ENCODE data around the gene EIF4E3.

DNA sequence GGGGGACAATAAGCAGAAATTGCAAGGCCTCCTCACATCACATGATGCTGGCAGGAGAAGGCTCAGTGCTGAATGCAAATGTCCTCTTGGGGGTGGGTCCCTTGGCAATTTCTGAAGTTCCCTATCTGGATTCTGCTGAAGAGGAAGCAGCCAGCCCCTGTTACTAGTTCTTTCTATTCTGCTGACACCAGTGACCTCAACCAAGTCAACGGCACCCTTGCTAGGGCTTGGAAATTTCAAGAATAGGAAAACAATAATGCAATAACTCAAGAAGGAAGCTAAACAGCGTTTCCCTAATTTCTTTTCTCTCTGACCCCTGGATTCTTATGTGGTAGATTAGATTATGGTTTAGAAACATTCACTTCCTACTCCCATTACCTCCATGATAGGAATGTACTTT lies 95.5 kb downstream of the EIF4E3 start:
- TF ChIP-seq, protein P1, sequence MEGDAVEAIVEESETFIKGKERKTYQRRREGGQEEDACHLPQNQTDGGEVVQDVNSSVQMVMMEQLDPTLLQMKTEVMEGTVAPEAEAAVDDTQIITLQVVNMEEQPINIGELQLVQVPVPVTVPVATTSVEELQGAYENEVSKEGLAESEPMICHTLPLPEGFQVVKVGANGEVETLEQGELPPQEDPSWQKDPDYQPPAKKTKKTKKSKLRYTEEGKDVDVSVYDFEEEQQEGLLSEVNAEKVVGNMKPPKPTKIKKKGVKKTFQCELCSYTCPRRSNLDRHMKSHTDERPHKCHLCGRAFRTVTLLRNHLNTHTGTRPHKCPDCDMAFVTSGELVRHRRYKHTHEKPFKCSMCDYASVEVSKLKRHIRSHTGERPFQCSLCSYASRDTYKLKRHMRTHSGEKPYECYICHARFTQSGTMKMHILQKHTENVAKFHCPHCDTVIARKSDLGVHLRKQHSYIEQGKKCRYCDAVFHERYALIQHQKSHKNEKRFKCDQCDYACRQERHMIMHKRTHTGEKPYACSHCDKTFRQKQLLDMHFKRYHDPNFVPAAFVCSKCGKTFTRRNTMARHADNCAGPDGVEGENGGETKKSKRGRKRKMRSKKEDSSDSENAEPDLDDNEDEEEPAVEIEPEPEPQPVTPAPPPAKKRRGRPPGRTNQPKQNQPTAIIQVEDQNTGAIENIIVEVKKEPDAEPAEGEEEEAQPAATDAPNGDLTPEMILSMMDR (IDR thresholded peaks at IDR 0.05): no peak
- TF ChIP-seq EZH2 (IDR thresholded peaks at IDR 0.05; ENCODE audit: borderline replicate concordance, insufficient read depth, low read depth, low read length, poor library complexity, severe bottlenecking): no peak

All from B cell (primary cell).